Liver (tissue), 9 donors: ENCODE data around the gene EXOC6B. TPM values are rescaled to one million over a fixed set of nuclear protein-coding genes. Genes with fewer than 3 reads are reported as not detected.
"Not testable (repeated sequence)": the region's sequence is repeated elsewhere in the genome, so short reads cannot be mapped to it uniquely, and the experiment has no call there.

Experiments used
- DNase-seq: peaks from one replicate; pipeline ENCODE4 v3.0.0-alpha.2; 2017; ENCODE audit warnings: low spot score
- H3K27ac ChIP-seq, 2 donors: one replicate each; pipeline ENCODE4 v1.7.0; 2013; ENCODE audit warnings: inconsistent platforms in 2 of 2, low read length in 2 of 2, control low read depth in 1 of 2, low read depth in 1 of 2, mild to moderate bottlenecking in 1 of 2
- H3K27me3 ChIP-seq, 4 donors: one replicate each; pipeline versions ENCODE4 v1.6.1 to v1.7.0; 2013; ENCODE audit warnings: low read length in 3 of 4, inconsistent platforms in 1 of 4, mild to moderate bottlenecking in 1 of 4, moderate library complexity in 1 of 4; ENCODE audit not compliant: control insufficient read depth in 4 of 4, insufficient read depth in 4 of 4
- H3K36me3 ChIP-seq, 4 donors: one replicate each; pipeline versions ENCODE4 v1.6.1 to v1.7.0; 2013; ENCODE audit warnings: low read length in 3 of 4, mild to moderate bottlenecking in 3 of 4, low read depth in 1 of 4, moderate library complexity in 1 of 4; ENCODE audit not compliant: control insufficient read depth in 4 of 4, insufficient read depth in 3 of 4
- H3K4me1 ChIP-seq, 4 donors: one replicate each; pipeline versions ENCODE4 v1.6.1 to v1.7.0; 2013; ENCODE audit warnings: low read length in 3 of 4, mild to moderate bottlenecking in 3 of 4, moderate library complexity in 1 of 4; ENCODE audit not compliant: control insufficient read depth in 4 of 4, insufficient read depth in 4 of 4
- H3K4me3 ChIP-seq, 3 donors: one replicate each; pipeline versions ENCODE4 v1.6.1 to v1.7.0; 2013; ENCODE audit warnings: low read length in 3 of 3, control low read depth in 1 of 3, low read depth in 1 of 3, mild to moderate bottlenecking in 1 of 3
- H3K9ac ChIP-seq, 2 donors: one replicate each; pipeline ENCODE4 v1.7.0; 2013; ENCODE audit warnings: low read length in 2 of 2, mild to moderate bottlenecking in 2 of 2, moderate library complexity in 2 of 2, control low read depth in 1 of 2, low read depth in 1 of 2
- H3K9me3 ChIP-seq, 4 donors: one replicate each; pipeline versions ENCODE4 v1.6.1 to v1.7.0; 2013; ENCODE audit warnings: low read length in 3 of 4; ENCODE audit not compliant: control insufficient read depth in 4 of 4
- EGR1 ChIP-seq, 2 donors: IDR thresholded peaks; 2 replicates each; pipeline ENCODE4 v1.6.1; 2016 to 2018; ENCODE audit warnings: antibody characterized with exemption in 2 of 2, low read depth in 2 of 2
- FOXA1 ChIP-seq: IDR thresholded peaks from 2 replicates; pipeline ENCODE4 v1.6.1; 2016; ENCODE audit warnings: antibody characterized with exemption
- FOXA2 ChIP-seq: IDR thresholded peaks from 2 replicates; pipeline ENCODE4 v1.6.1; 2016; ENCODE audit warnings: antibody characterized with exemption
- HNF4A ChIP-seq, 2 donors: conservative IDR thresholded peaks; 2 replicates each; pipeline ENCODE4 v1.6.1; 2016; ENCODE audit warnings: antibody characterized with exemption in 2 of 2, mild to moderate bottlenecking in 2 of 2
- HNF4G ChIP-seq: IDR thresholded peaks from 2 replicates; pipeline ENCODE4 v1.6.1; 2016; ENCODE audit warnings: antibody characterized with exemption
- JUND ChIP-seq, 2 donors: IDR thresholded peaks; 2 replicates each; pipeline ENCODE4 v1.6.1; 2016; ENCODE audit warnings: antibody characterized with exemption in 2 of 2
- NR2F2 ChIP-seq: IDR thresholded peaks from 2 replicates; pipeline ENCODE4 v1.6.1; 2016; ENCODE audit warnings: antibody characterized with exemption
- RXRA ChIP-seq, 2 donors: IDR thresholded peaks; 2 replicates each; pipeline ENCODE4 v1.6.1; 2017 to 2018; ENCODE audit warnings: antibody characterized with exemption in 2 of 2, mild to moderate bottlenecking in 1 of 2
- SP1 ChIP-seq: IDR thresholded peaks from 2 replicates; pipeline ENCODE4 v1.6.1; 2018; ENCODE audit warnings: antibody characterized with exemption, mild to moderate bottlenecking
- TAF1 ChIP-seq: conservative IDR thresholded peaks from 2 replicates; pipeline ENCODE4 v1.6.1; 2016; ENCODE audit warnings: antibody characterized with exemption, mild to moderate bottlenecking
- YY1 ChIP-seq: IDR thresholded peaks from 2 replicates; pipeline ENCODE4 v1.6.1; 2016; ENCODE audit warnings: antibody characterized with exemption, mild to moderate bottlenecking
- WGBS: extraction: QIAGEN DNeasy Blood & Tissue Kit; methylation state at CpG from one replicate; pipeline ENCODE4 v1.1.7; 2013; 5-methylcytosine and 5-hydroxymethylcytosine counted together
- polyA plus RNA-seq, 2 donors: library from polyadenylated mRNA; stranded (reverse) in 1 of 2; unstranded in 1 of 2; fragments of 200-250 nt in 1 of 2; fragments of >200 nt in 1 of 2; fragmentation: Nextera tagmentation in 1 of 2; extraction: Ambion mirVana in 1 of 2; gene quantifications; one replicate each; pipeline versions ENCODE4 v1.2.1 to v1.2.3, GENCODE V29; 2013 to 2015
- total RNA-seq, 2 donors: library from RNA; depleted of rRNA; stranded (reverse); fragments of >200 nt; gene quantifications; one replicate each; pipeline ENCODE4 v1.2.3, GENCODE V29; 2014
- TF ChIP-seq, protein P1 (sequence below): IDR thresholded peaks from 2 replicates; pipeline ENCODE4 v1.6.1; 2016; ENCODE audit warnings: antibody characterized with exemption, mild to moderate bottlenecking
- TF ChIP-seq, protein P2 (sequence below): IDR thresholded peaks from 2 replicates; pipeline ENCODE4 v1.6.1; 2016; ENCODE audit warnings: antibody characterized with exemption
- TF ChIP-seq, protein P3 (sequence below): fragments of 150-350 bp; IDR thresholded peaks from 2 replicates; pipeline ENCODE4 v1.5.1; 2017; ENCODE audit warnings: improper control_type of control experiment, low read depth, low read length; ENCODE audit not compliant: missing input control
- TF ChIP-seq, protein P4 (sequence below): IDR thresholded peaks from 2 replicates; pipeline ENCODE4 v1.6.1; 2016; ENCODE audit warnings: antibody characterized with exemption
- TF ChIP-seq, protein P5 (sequence below): IDR thresholded peaks from 2 replicates; pipeline ENCODE4 v1.6.1; 2016; ENCODE audit warnings: antibody characterized with exemption
- donor health status: healthy.
- donor health status: healthy.
- donor health status: healthy.
- donor health status: healthy.
- donor health status: healthy.

EXOC6B gene
- total and polyA plus RNA-seq, 4 donors: 1.7 to 9.5 (median 5.5) TPM

DNA sequence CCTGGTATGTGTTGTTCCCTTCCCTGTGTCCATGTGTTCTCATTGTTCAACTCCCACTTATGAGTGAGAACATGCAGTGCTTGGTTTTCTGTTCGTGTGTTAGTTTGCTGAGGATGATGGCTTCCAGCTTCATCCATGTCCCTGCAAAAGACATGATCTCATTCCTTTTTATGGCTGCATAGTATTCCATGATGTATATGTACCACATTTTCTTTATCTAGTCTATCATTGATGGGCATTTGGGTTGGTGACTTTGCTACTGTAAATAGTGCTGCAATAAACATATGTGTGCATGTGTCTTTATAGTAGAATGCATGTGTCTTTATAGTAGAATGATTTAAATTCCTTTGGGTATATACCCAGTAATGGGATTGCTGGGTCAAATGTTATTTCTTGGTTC is 341.2 kb downstream of the EXOC6B start:
- not testable (repeated sequence) for H3K9me3 ChIP-seq, H3K27ac ChIP-seq, H3K27me3 ChIP-seq, H3K36me3 ChIP-seq, H3K9ac ChIP-seq, H3K4me3 ChIP-seq, DNase-seq, H3K4me1 ChIP-seq
- 96% methylated on average over 1 of the region's 1 CpG for WGBS

DNA sequence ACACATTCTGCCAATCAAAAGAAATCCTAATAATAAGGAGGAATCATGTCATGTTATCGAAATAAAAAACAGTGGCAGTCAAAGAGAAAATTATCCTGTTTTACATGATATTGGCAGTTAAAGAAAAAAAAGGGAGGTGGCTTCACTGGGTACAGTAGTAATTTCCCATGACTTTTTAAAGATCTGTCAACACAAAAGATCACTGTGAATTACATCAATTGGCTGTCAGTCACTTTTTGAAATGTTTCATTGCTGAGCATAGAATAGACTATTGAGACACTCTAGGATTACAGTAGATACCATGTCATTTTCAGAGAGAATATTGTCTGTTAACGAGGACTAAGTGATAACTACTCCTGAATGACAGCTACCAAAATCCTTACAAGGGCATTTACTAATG is 342.5 kb downstream of the EXOC6B start:
- Histone ChIP-seq H3K9ac (no peak overlapping the region), H3K4me1 (no peaks in the 10 kb centered on the region), H3K27ac (no peak overlapping the region), H3K36me3 (no peaks in the 10 kb centered on the region), H3K4me3 (no peak overlapping the region), H3K9me3 (no peaks in the 10 kb centered on the region), H3K27me3 (no peaks in the 10 kb centered on the region)
- WGBS: 98% methylated on average over 2 of the region's 2 CpGs
- DNase-seq: no peak
- TF ChIP-seq SP1 (no peak), TAF1 (no peak), RXRA (IDR thresholded peaks at IDR 0.05) (no peak), NR2F2 (no peak), EGR1 (IDR thresholded peaks at IDR 0.05; ENCODE audit: low read depth in 2 of 2) (no peak), HNF4G (no peak), FOXA1 (no peak), FOXA2 (no peak), YY1 (no peak), HNF4A (conservative IDR thresholded peaks at IDR 0.05) (no peak), JUND (IDR thresholded peaks at IDR 0.05) (no peak)
- TF ChIP-seq, protein P1, sequence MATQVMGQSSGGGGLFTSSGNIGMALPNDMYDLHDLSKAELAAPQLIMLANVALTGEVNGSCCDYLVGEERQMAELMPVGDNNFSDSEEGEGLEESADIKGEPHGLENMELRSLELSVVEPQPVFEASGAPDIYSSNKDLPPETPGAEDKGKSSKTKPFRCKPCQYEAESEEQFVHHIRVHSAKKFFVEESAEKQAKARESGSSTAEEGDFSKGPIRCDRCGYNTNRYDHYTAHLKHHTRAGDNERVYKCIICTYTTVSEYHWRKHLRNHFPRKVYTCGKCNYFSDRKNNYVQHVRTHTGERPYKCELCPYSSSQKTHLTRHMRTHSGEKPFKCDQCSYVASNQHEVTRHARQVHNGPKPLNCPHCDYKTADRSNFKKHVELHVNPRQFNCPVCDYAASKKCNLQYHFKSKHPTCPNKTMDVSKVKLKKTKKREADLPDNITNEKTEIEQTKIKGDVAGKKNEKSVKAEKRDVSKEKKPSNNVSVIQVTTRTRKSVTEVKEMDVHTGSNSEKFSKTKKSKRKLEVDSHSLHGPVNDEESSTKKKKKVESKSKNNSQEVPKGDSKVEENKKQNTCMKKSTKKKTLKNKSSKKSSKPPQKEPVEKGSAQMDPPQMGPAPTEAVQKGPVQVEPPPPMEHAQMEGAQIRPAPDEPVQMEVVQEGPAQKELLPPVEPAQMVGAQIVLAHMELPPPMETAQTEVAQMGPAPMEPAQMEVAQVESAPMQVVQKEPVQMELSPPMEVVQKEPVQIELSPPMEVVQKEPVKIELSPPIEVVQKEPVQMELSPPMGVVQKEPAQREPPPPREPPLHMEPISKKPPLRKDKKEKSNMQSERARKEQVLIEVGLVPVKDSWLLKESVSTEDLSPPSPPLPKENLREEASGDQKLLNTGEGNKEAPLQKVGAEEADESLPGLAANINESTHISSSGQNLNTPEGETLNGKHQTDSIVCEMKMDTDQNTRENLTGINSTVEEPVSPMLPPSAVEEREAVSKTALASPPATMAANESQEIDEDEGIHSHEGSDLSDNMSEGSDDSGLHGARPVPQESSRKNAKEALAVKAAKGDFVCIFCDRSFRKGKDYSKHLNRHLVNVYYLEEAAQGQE: no peak
- TF ChIP-seq, protein P2, sequence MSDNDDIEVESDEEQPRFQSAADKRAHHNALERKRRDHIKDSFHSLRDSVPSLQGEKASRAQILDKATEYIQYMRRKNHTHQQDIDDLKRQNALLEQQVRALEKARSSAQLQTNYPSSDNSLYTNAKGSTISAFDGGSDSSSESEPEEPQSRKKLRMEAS: no peak
- TF ChIP-seq, protein P3, sequence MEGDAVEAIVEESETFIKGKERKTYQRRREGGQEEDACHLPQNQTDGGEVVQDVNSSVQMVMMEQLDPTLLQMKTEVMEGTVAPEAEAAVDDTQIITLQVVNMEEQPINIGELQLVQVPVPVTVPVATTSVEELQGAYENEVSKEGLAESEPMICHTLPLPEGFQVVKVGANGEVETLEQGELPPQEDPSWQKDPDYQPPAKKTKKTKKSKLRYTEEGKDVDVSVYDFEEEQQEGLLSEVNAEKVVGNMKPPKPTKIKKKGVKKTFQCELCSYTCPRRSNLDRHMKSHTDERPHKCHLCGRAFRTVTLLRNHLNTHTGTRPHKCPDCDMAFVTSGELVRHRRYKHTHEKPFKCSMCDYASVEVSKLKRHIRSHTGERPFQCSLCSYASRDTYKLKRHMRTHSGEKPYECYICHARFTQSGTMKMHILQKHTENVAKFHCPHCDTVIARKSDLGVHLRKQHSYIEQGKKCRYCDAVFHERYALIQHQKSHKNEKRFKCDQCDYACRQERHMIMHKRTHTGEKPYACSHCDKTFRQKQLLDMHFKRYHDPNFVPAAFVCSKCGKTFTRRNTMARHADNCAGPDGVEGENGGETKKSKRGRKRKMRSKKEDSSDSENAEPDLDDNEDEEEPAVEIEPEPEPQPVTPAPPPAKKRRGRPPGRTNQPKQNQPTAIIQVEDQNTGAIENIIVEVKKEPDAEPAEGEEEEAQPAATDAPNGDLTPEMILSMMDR: no peak
- TF ChIP-seq, protein P4, sequence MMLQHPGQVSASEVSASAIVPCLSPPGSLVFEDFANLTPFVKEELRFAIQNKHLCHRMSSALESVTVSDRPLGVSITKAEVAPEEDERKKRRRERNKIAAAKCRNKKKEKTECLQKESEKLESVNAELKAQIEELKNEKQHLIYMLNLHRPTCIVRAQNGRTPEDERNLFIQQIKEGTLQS: no peak
- TF ChIP-seq, protein P5, sequence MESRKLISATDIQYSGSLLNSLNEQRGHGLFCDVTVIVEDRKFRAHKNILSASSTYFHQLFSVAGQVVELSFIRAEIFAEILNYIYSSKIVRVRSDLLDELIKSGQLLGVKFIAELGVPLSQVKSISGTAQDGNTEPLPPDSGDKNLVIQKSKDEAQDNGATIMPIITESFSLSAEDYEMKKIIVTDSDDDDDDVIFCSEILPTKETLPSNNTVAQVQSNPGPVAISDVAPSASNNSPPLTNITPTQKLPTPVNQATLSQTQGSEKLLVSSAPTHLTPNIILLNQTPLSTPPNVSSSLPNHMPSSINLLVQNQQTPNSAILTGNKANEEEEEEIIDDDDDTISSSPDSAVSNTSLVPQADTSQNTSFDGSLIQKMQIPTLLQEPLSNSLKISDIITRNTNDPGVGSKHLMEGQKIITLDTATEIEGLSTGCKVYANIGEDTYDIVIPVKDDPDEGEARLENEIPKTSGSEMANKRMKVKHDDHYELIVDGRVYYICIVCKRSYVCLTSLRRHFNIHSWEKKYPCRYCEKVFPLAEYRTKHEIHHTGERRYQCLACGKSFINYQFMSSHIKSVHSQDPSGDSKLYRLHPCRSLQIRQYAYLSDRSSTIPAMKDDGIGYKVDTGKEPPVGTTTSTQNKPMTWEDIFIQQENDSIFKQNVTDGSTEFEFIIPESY: no peak
